PFSK-1 (cell line): ENCODE data around the gene BMP4.

Source experiments
- FOXP2 ChIP-seq: optimal IDR thresholded peaks from 2 replicates; pipeline ENCODE3; 2011; ENCODE audit warnings: borderline replicate concordance, control low read depth, inconsistent platforms; ENCODE audit not compliant: insufficient read depth; ENCODE audit errors: extremely low read length, extremely low read depth
- POLR2AphosphoS5 ChIP-seq: IDR thresholded peaks from 2 replicates; pipeline ENCODE4 v1.6.1; 2012; ENCODE audit warnings: low read depth, mild to moderate bottlenecking, control low read depth, low read length, moderate library complexity
- SIN3A ChIP-seq: IDR thresholded peaks from 2 replicates; pipeline ENCODE4 v1.6.1; 2012; ENCODE audit warnings: mild to moderate bottlenecking, low read length, moderate library complexity, borderline replicate concordance; ENCODE audit not compliant: insufficient read depth
- TAF1 ChIP-seq: IDR thresholded peaks from 2 replicates; pipeline ENCODE4 v1.6.1; 2012; ENCODE audit warnings: low read length, control low read depth, borderline replicate concordance; ENCODE audit not compliant: insufficient read depth
- TF ChIP-seq, protein P1 (sequence below), 2 experiments: IDR thresholded peaks; 2 replicates each; pipeline versions ENCODE4 v1.6.1 to v1.8.0; 2011 to 2012; ENCODE audit warnings: low read depth in 2 of 2, low read length in 2 of 2, control low read depth in 1 of 2, inconsistent platforms in 1 of 2, mild to moderate bottlenecking in 1 of 2, moderate library complexity in 1 of 2; ENCODE audit not compliant: insufficient read depth in 1 of 2

The BMP4 gene

DNA sequence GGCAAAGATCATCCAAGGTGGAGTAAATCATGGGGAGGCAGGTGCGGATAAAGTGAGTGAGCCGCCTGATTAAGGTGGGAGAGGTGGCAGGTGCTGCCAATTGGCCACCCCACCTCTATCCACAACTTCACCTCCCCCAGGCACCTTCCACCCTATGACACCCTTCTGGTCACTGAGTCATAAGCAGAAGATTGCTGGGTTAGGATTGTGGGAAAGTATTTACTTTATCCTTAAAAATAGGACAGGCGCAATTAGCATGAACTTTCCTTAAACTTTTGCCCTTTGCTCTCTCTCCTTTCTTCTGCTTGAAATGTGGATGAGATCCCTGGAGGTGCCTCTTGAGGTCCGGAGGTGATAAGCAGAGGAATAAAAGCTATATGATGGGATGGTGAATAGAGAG is 14.9 kb upstream of the BMP4 start:
- no peak for TF ChIP-seq FOXP2
- no peak for TF ChIP-seq SIN3A
- no peak for TF ChIP-seq POLR2AphosphoS5
- no peak for TF ChIP-seq TAF1
- TF ChIP-seq, protein P1, sequence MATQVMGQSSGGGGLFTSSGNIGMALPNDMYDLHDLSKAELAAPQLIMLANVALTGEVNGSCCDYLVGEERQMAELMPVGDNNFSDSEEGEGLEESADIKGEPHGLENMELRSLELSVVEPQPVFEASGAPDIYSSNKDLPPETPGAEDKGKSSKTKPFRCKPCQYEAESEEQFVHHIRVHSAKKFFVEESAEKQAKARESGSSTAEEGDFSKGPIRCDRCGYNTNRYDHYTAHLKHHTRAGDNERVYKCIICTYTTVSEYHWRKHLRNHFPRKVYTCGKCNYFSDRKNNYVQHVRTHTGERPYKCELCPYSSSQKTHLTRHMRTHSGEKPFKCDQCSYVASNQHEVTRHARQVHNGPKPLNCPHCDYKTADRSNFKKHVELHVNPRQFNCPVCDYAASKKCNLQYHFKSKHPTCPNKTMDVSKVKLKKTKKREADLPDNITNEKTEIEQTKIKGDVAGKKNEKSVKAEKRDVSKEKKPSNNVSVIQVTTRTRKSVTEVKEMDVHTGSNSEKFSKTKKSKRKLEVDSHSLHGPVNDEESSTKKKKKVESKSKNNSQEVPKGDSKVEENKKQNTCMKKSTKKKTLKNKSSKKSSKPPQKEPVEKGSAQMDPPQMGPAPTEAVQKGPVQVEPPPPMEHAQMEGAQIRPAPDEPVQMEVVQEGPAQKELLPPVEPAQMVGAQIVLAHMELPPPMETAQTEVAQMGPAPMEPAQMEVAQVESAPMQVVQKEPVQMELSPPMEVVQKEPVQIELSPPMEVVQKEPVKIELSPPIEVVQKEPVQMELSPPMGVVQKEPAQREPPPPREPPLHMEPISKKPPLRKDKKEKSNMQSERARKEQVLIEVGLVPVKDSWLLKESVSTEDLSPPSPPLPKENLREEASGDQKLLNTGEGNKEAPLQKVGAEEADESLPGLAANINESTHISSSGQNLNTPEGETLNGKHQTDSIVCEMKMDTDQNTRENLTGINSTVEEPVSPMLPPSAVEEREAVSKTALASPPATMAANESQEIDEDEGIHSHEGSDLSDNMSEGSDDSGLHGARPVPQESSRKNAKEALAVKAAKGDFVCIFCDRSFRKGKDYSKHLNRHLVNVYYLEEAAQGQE (IDR thresholded peaks at IDR 0.05; ENCODE audit: insufficient read depth in 1 of 2, low read depth in 2 of 2, low read length in 2 of 2): no peak

DNA sequence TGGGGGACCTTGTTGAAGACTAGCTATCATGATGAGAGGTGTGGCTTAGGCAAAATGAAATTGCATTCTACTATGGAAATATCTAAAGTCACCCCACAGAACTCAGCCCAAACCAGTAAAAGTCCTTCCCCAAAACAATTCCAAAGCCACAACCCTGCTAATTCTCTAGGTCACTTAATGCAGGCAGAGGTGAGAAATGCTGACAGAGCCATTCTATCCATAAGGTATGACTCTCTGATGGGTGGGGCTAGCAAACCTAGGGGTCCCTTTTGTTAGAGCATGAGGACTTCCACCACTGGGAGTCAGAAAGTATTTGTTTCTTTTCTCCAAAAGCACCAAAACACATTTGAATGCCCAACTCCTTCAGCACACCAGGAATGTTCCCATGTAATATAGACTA is 12.7 kb upstream of the BMP4 start:
- no peak for TF ChIP-seq TAF1
- no peak for TF ChIP-seq SIN3A
- TF ChIP-seq FOXP2: no peak
- TF ChIP-seq, protein P1 (IDR thresholded peaks at IDR 0.05; ENCODE audit: insufficient read depth in 1 of 2, low read depth in 2 of 2, low read length in 2 of 2): no peak
- TF ChIP-seq POLR2AphosphoS5: no peak

DNA sequence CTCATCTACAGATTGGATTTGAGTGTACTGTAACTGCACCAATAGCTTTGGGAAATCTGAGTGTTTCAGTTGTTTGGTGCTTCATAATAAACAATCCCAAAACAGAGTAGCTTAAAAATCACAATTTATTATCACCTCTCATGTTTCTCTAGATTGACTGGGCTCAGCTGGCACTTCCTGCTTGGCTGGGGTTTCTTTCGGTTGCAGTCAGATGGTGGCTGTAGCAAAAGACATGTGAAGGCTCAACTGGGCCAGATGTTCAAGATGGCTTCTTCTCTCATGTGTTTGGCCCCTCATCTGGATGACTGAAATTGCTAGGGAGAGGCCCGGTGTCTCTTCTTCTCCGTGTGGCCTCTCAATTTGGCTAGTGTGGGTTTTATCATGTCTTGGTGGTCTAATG is 12.1 kb upstream of the BMP4 start:
- no peak for TF ChIP-seq FOXP2
- TF ChIP-seq TAF1: no peak
- TF ChIP-seq SIN3A: no peak
- TF ChIP-seq, protein P1 (IDR thresholded peaks at IDR 0.05; ENCODE audit: insufficient read depth in 1 of 2, low read depth in 2 of 2, low read length in 2 of 2): no peak
- TF ChIP-seq POLR2AphosphoS5: no peak

DNA sequence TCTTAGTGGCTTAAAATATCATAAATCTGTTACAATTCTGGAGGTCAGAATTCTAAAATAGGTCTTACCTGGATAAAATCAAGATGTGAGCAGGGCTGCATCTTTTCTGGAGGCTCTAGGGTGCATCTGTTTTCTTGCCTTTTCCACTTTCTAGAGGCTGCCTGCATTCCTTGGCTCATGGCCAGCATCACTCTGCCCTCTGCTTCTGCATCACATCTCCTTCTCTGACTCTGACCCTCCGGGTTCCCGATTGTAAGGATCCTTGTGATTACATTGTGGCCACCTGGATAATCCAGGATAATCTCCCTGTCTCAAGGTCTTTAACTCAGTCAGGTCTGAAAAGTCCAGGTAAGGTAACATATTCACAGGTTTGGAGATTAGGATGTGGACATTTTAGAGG is 11.0 kb upstream of the BMP4 start:
- TF ChIP-seq FOXP2: no peak
- TF ChIP-seq SIN3A: no peak
- no peak for TF ChIP-seq TAF1
- TF ChIP-seq, protein P1 (IDR thresholded peaks at IDR 0.05; ENCODE audit: insufficient read depth in 1 of 2, low read depth in 2 of 2, low read length in 2 of 2): no peak
- TF ChIP-seq POLR2AphosphoS5: no peak

DNA sequence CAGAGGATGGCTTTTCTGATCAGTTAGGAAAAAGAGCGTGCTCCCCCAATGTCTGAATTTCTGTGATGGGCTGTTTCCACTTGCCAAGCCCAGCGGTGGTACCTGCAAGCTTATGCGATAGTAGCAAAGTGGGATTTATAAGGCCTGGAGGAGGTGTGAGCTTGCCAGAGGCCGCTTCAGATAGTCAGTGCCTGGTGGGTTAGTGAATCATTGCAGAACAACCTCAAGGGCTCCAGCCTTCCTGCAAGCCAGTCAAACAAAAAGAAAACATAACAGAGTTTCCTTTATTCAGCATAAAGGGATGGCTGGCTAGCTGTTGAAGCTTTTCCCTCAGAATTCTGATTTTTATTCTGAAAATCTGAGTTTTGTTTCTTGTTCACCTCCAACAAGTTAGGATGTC is 7.6 kb upstream of the BMP4 start:
- TF ChIP-seq TAF1 (no peak), POLR2AphosphoS5 (no peak), FOXP2 (no peak), SIN3A (no peak)
- TF ChIP-seq, protein P1 (IDR thresholded peaks at IDR 0.05; ENCODE audit: insufficient read depth in 1 of 2, low read depth in 2 of 2, low read length in 2 of 2): no peak
